A549 treated with AZD9567 at 1 μM for 4 hours (cell line): ENCODE measurements around the gene ICAM1. TPM values are rescaled to one million over a fixed set of nuclear protein-coding genes. Genes with fewer than 3 reads are reported as not detected.

Experiments
- total RNA-seq: library from RNA; stranded (reverse); fragments of 200-300 nt; extraction: Qiagen RNA extraction; gene quantifications from 5 replicates; pipeline ENCODE4 v1.2.3, GENCODE V29; 2022; ENCODE audit not compliant: insufficient read depth

ICAM1 gene
- 2.5 to 5.6 TPM (median 4.7 TPM) in 5 replicates for total RNA-seq

GRCh38 chr19:10270616-10271394 is at the start of gene ICAM1:
ICAM1 (plus strand) TSS chr19:10271120; CDS start chr19:10271160, 40 bp downstream.

GRCh38 chr19:10230861-10231611 is 39.9 kb upstream of the ICAM1 start, which contains the start of gene S1PR2:
S1PR2 (minus strand) TSS chr19:10231331; CDS start chr19:10224905, 6,426 bp downstream.

GRCh38 chr19:10251792-10252694 is 18.9 kb upstream of the ICAM1 start, which contains the start of gene MRPL4:
MRPL4 (plus strand) TSS chr19:10252214; CDS start chr19:10252254, 40 bp downstream.

GRCh38 chr19:10286803-10287737 is 16.1 kb downstream of the ICAM1 start, which contains the start of gene ICAM4:
ICAM4 (plus strand) TSS chr19:10286955; CDS start chr19:10287013, 58 bp downstream.

GRCh38 chr19:10289836-10290356 is 19.0 kb downstream of the ICAM1 start, which contains the start of gene ICAM5:
ICAM5 (plus strand) TSS chr19:10289952; CDS start chr19:10290044, 92 bp downstream.

GRCh38 chr19:10309423-10309822 is 38.5 kb downstream of the ICAM1 start, which contains the start of gene ZGLP1:
ZGLP1 (minus strand) TSS chr19:10309815.

GRCh38 chr19:10315335-10316214 is 44.7 kb downstream of the ICAM1 start, which contains the start of gene FDX2:
FDX2 (minus strand) TSS chr19:10316015; CDS start chr19:10315996, 19 bp downstream.

GRCh38 chr19:10332965-10333757 is 62.2 kb downstream of the ICAM1 start, which contains the start of gene RAVER1:
RAVER1 (minus strand) TSS chr19:10333529; CDS start chr19:10333507, 22 bp downstream.

Other genes with a start within 250 kb of the ICAM1 start
- gene SHFL, start 184.8 kb upstream of the ICAM1 start, total RNA-seq = 4.8 to 8.3 TPM (median 6.9 TPM) in 5 replicates
- 0.06 to 0.22 TPM (median 0.13 TPM) in 4 of 5 replicates, not detected in the other for gene ANGPTL6, start 168.4 kb upstream of the ICAM1 start, total RNA-seq
- gene PPAN, start 164.8 kb upstream of the ICAM1 start, total RNA-seq = 34.6 to 57.9 TPM (median 51.9 TPM) in 5 replicates
- 3.1 to 11.8 TPM (median 8.1 TPM) in 5 replicates for gene P2RY11, start 159.4 kb upstream of the ICAM1 start, total RNA-seq
- gene EIF3G, start 151.2 kb upstream of the ICAM1 start, total RNA-seq = 160 to 183 TPM (median 169 TPM) in 5 replicates
- 62.9 to 71.3 TPM (median 69.5 TPM) in 5 replicates for gene DNMT1, start 76.2 kb upstream of the ICAM1 start, total RNA-seq
- gene S1PR2, start 39.8 kb upstream of the ICAM1 start, total RNA-seq = 0.57 to 1.6 TPM (median 0.65 TPM) in 5 replicates
- 51.0 to 77.2 TPM (median 72.9 TPM) in 5 replicates for gene MRPL4, start 18.9 kb upstream of the ICAM1 start, total RNA-seq
- gene ICAM4, start 15.8 kb downstream of the ICAM1 start, total RNA-seq = 0.06 to 0.20 TPM (median 0.09 TPM) in 4 of 5 replicates, not detected in the other
- 0.46 to 1.4 TPM (median 1.1 TPM) in 4 of 5 replicates, not detected in the other for gene ICAM5, start 18.8 kb downstream of the ICAM1 start, total RNA-seq
- 2.1 to 3.4 TPM (median 2.3 TPM) in 4 of 5 replicates, not detected in the other for gene ZGLP1, start 38.7 kb downstream of the ICAM1 start, total RNA-seq
- gene FDX2, start 44.9 kb downstream of the ICAM1 start, total RNA-seq = 19.6 to 34.8 TPM (median 31.5 TPM) in 5 replicates
- gene RAVER1, start 62.4 kb downstream of the ICAM1 start, total RNA-seq = 20.7 to 30.9 TPM (median 30.4 TPM) in 5 replicates
- 7.2 to 9.2 TPM (median 9.2 TPM) in 5 replicates for gene ICAM3, start 68.5 kb downstream of the ICAM1 start, total RNA-seq
- gene TYK2, start 109.5 kb downstream of the ICAM1 start, total RNA-seq = 27.8 to 50.4 TPM (median 45.6 TPM) in 5 replicates
- 140 to 202 TPM (median 189 TPM) in 5 replicates for gene CDC37, start 132.4 kb downstream of the ICAM1 start, total RNA-seq
- gene PDE4A, start 149.4 kb downstream of the ICAM1 start, total RNA-seq = 2.5 to 4.2 TPM (median 3.8 TPM) in 5 replicates
- gene KEAP1, start 232.2 kb downstream of the ICAM1 start, total RNA-seq = 48.2 to 57.6 TPM (median 51.6 TPM) in 5 replicates
- 1.5 to 2.4 TPM (median 1.9 TPM) in 5 replicates for gene S1PR5, start 246.3 kb downstream of the ICAM1 start, total RNA-seq